T-helper 9 cell (primary cell): Measurements from ENCODE around the gene ACHE.
"Not testable (repeated sequence)": the region's sequence is repeated elsewhere in the genome, so short reads cannot be mapped to it uniquely, and the experiment has no call there.

Experiments used
- DNase-seq: peaks from one replicate; pipeline ENCODE4 v3.0.0-alpha.2; 2020
- total RNA-seq, 2 donors: gene quantifications; one replicate each; lab custom pipeline; 2026; lab: John Stamatoyannopoulos, UW

The ACHE gene
- 0.14 to 1.7 reads per million in 2 donors for total RNA-seq

GRCh38 chr7:100895701-100895955, at the start of gene ACHE:
TSS of gene ACHE (minus strand) at chr7:100895888. CDS start at chr7:100894232, 1,656 bp downstream.
- DNase-seq = no peak

DNA sequence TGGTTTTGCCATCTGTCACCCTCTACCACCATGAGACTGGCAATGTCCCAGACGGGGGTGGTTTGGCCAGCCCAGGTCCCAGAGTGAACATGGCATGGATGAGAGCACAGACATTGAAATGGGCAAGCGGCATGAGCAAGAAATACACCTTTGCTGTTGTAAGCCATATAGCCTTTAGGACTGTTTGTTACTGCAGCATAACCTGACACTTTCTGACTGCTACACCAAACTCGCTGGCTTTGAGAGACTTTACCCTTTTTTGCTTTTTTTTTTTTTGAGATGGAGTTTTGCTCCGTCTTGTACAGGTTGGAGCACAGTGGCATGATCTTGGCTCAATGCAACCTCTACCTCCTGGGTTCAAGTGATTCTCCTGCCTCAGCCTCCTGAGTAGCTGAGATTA, 48.5 kb upstream of the ACHE start:
- no peak for DNase-seq

DNA sequence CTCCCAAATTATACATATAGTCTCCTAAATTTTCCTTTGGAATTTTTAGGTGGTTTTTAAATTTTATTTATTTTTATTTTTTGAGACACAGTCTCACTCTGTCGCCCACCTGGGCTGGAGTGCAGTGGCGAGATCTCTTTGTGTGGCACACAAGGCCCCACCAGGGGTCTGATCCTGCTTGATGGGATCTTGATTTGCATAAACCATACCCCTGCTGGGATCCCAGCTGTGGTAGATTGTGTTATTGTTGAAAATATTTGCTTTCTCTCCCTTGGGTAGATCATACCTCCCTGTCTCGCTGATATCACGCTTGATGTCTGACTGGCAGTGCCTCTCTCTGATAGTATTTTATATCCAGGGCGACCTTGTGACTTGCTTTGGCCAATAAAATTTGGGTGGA, 48.0 kb upstream of the ACHE start:
- DNase-seq = no peak

- no peak for DNase-seq
Measured at GRCh38 chr7:100942045-100942774, 46.5 kb upstream of the ACHE start.

GRCh38 chr7:100936167-100936566, 40.5 kb upstream of the ACHE start:
- DNase-seq = not testable (repeated sequence)

DNA sequence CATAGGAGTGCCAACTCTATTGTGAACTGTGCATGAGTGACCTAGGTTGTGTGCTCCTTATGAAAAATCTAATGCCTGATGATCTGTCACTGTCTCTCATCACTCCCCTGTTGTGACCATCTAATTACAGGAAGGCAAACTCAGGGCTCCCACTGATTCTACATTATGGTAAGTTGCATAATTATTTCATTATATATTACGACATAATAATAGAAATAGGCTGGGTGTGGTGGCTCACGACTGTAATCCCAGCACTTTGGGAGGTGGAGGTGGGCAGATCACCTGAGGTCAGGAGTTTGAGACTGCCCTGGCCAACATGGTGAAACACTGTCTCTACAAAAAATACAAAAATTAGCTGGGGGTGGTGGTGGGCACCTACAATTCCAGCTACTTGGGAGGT, 39.7 kb upstream of the ACHE start:
- not testable (repeated sequence) for DNase-seq

DNA sequence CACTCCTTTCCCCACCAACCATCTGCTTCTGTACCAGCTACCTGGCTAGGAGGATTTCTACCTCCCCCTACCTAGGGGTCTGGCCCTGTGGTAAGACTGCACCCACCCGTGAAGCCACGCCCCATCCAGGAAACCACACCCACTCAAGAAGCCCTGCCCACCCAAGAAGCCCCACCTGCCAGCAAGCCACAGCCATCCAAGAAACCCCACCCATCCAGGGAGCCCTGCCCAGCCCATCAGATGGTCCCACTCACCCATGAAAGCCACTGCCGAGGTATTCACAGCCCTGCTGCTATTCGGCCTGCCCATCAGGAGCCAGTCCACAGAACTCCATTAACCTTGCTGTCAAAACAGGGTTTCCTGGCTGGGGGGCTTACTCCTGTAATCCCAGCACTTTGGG, 38.0 kb upstream of the ACHE start:
- no peak for DNase-seq

DNA sequence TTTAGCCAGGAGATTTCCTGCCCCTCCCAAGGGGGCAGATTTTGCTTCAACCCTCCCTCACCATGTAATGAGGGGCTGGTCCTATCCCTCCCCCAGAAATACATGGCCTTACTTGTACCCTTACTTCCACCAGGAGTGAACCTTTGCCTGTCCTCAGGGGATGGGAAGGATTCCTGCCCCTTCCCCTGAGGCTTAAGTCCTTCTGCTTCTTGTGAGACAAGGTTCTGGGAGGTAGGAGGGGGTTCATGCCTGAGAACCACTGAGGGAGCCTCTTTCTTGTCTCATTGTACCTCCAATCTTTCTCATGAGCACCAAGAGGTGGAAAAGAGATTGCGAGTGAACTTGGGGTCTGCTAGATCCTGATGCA, 34.1 kb upstream of the ACHE start:
- no peak for DNase-seq

- not testable (repeated sequence) for DNase-seq
Measured at GRCh38 chr7:100923616-100924015, 27.9 kb upstream of the ACHE start.

GRCh38 chr7:100921039-100921438, 25.4 kb upstream of the ACHE start:
- no peak for DNase-seq

DNA sequence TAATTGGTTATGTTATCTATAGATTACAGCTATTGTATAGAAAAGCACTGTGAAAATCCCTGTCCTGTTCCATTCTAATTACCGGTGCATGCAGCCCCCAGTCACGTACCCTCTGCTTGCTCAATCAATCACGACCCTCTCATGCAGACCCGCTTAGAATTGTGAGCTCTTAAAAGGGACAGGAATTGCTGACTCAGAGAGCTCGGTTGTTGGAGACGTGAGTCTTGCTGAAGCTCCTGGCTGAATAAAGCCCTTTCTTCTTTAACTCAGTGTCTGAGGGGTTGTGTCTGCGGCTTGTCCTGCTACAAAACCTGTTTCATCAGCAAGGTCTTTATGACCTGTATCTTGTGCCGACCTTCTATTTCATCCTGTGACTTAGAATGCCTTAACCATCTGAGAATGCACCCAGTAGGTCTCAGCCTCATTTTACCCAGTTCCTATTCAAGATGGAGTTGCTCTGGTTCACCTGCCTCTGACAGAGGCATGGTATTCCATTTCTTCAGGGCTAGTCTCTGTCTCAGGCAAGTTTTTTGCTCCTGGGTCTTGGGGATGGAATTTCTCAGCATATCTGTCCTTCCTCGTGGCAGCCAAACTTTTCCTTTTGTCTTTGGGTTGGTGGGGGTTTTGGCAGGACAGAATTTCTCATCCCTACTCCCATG, 24.2 kb upstream of the ACHE start:
- DNase-seq = not testable (repeated sequence)

- DNase-seq = not testable (repeated sequence)
Measured at GRCh38 chr7:100919335-100919734, 23.6 kb upstream of the ACHE start.

GRCh38 chr7:100914879-100915447, 19.3 kb upstream of the ACHE start:
- DNase-seq = no peak

- no peak for DNase-seq
Measured at GRCh38 chr7:100914208-100914878, 18.7 kb upstream of the ACHE start.

GRCh38 chr7:100911484-100911883, 15.8 kb upstream of the ACHE start:
- DNase-seq = no peak

GRCh38 chr7:100910443-100910842, 14.8 kb upstream of the ACHE start:
- DNase-seq = not testable (repeated sequence)

DNA sequence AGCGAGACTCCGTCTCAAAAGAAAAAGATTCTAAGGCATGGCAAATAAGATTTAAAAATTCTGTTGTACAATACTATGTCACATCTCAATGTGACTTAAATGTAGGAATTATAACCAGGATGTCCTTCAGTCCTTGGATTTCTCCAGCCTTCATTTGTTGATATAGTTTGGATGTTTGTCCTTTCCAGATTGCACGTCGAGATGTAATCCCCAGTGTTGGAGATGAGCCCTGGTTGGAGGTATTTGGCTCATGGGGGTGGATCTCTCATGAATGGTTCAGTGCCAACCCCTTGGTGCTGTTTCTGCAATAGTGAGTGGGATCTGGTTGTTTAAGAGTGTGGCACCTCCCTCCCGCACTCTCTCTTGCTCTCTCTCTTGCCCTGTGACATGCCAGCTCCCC, 12.8 kb upstream of the ACHE start:
- DNase-seq = no peak

DNA sequence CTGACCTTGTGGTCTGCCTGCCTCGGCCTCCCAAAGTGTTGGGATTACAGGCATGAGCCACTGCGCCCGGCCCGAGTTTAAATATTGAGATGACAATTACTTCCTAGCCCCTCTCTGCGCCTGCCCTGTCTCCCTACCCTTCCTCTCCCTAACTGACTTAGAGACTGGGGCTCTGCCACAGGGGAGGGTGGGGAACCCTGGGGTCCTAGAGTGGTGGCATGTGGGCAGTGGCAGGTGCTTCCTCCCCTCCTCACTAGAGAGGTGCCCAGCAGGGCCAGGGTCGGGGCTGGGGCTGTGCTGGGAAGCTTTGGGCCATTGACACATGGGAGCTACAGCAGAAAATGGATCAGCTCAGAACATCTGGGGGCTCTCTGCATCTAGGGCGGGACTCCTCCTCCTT, 7.0 kb upstream of the ACHE start:
- DNase-seq = no peak

GRCh38 chr7:100901921-100902332, 6.2 kb upstream of the ACHE start:
- no peak for DNase-seq

- DNase-seq = no peak
Measured at GRCh38 chr7:100900978-100901377, 5.3 kb upstream of the ACHE start.

DNA sequence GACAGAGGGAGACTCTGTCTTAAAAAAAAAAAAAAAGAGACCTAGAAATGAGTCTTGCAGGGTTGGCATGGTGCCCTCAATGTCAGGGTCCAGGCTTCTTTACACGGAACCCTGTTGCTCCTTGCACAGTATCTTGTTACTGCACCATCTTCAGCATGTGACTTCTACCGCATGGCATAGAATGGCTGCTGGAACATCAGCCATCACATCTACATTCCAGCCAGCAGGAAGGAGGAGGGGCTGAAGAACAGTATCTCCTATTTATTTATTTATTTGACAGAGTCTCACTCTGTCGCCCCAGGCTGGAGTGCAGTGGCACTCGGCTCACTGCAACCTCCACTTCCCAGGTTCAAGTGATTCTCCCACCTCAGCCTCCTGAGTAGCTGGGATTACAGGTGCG, 3.7 kb upstream of the ACHE start:
- DNase-seq = no peak

- DNase-seq = no peak
Measured at GRCh38 chr7:100897772-100898454, 2.2 kb upstream of the ACHE start.
